ENCODE measurements around the gene HDAC4.

HDAC4 gene

GRCh38 chr2:239012228-239012627 lies 388.6 kb downstream of the HDAC4 start:
- Histone ChIP-seq H3K9me3 (ENCODE audit: insufficient read depth, low read length) (no peaks in the 10 kb centered on the region), H3K4me1 (ENCODE audit: insufficient read depth, insufficient read length) (no peaks in the 10 kb centered on the region), H3K36me3 (ENCODE audit: insufficient read depth, insufficient read length, low read length) (no peaks in the 10 kb centered on the region), H3K4me3 (ENCODE audit: insufficient read length, low read depth) (no peak overlapping the region), H3K27me3 (ENCODE audit: insufficient read depth, insufficient read length) (peaks cover 5% of the 10 kb centered on the region), H3K9ac (ENCODE audit: insufficient read length, low read depth) (no peak overlapping the region)
- TF ChIP-seq SUZ12 (IDR thresholded peaks at IDR 0.05; ENCODE audit: extremely low read depth, insufficient read depth, insufficient read length) (no peak), YY1 (IDR thresholded peaks at IDR 0.05; ENCODE audit: insufficient read depth, insufficient read length) (no peak)
- DNase-seq (ENCODE audit: low read depth, low spot score) = no peak

GRCh38 chr2:239009589-239009961 lies 391.2 kb downstream of the HDAC4 start:
- no peaks in the 10 kb centered on the region for H3K4me1 ChIP-seq (ENCODE audit: insufficient read depth, insufficient read length)
- no peak overlapping the region for H3K9ac ChIP-seq (ENCODE audit: insufficient read length, low read depth)
- H3K27me3 ChIP-seq (ENCODE audit: insufficient read depth, insufficient read length) = peaks cover 5% of the 10 kb centered on the region
- H3K36me3 ChIP-seq (ENCODE audit: insufficient read depth, insufficient read length, low read length) = no peaks in the 10 kb centered on the region
- H3K4me3 ChIP-seq (ENCODE audit: insufficient read length, low read depth) = no peak overlapping the region
- no peak for DNase-seq (ENCODE audit: low read depth, low spot score)
- no peaks in the 10 kb centered on the region for H3K9me3 ChIP-seq (ENCODE audit: insufficient read depth, low read length)
- TF ChIP-seq ZNF274 (IDR thresholded peaks at IDR 0.05; ENCODE audit: low read depth, low read length) (no peak), YY1 (IDR thresholded peaks at IDR 0.05; ENCODE audit: insufficient read depth, insufficient read length) (no peak), SUZ12 (IDR thresholded peaks at IDR 0.05; ENCODE audit: extremely low read depth, insufficient read depth, insufficient read length) (no peak)

- DNase-seq (ENCODE audit: low read depth, low spot score) = no peak
These were observed 391.9 kb downstream of the HDAC4 start for GRCh38 chr2:239008677-239009588.

GRCh38 chr2:239008004-239008403 lies 392.8 kb downstream of the HDAC4 start:
- Histone ChIP-seq H3K9ac (ENCODE audit: insufficient read length, low read depth) (no peak overlapping the region), H3K4me1 (ENCODE audit: insufficient read depth, insufficient read length) (no peaks in the 10 kb centered on the region), H3K9me3 (ENCODE audit: insufficient read depth, low read length) (no peaks in the 10 kb centered on the region), H3K27me3 (ENCODE audit: insufficient read depth, insufficient read length) (peaks cover 9% of the 10 kb centered on the region), H3K36me3 (ENCODE audit: insufficient read depth, insufficient read length, low read length) (no peaks in the 10 kb centered on the region), H3K4me3 (ENCODE audit: insufficient read length, low read depth) (no peak overlapping the region)
- TF ChIP-seq ZNF274 (IDR thresholded peaks at IDR 0.05; ENCODE audit: low read depth, low read length) = no peak
- no peak for TF ChIP-seq YY1 (IDR thresholded peaks at IDR 0.05; ENCODE audit: insufficient read depth, insufficient read length)
- DNase-seq (ENCODE audit: low read depth, low spot score) = no peak

More at GRCh38 chr2:239008677-239009588, 391.9 kb downstream of the HDAC4 start:
- no peaks in the 10 kb centered on the region for H3K36me3 ChIP-seq (ENCODE audit: insufficient read depth, insufficient read length, low read length)
- no peak overlapping the region for H3K4me3 ChIP-seq (ENCODE audit: insufficient read length, low read depth)
- H3K9ac ChIP-seq (ENCODE audit: insufficient read length, low read depth) = no peak overlapping the region
- no peaks in the 10 kb centered on the region for H3K4me1 ChIP-seq (ENCODE audit: insufficient read depth, insufficient read length)
- TF ChIP-seq SUZ12 (IDR thresholded peaks at IDR 0.05; ENCODE audit: extremely low read depth, insufficient read depth, insufficient read length) (no peak), ZNF274 (IDR thresholded peaks at IDR 0.05; ENCODE audit: low read depth, low read length) (no peak)
- peaks cover 8% of the 10 kb centered on the region for H3K27me3 ChIP-seq (ENCODE audit: insufficient read depth, insufficient read length)
- no peaks in the 10 kb centered on the region for H3K9me3 ChIP-seq (ENCODE audit: insufficient read depth, low read length)

- H3K27me3 ChIP-seq (ENCODE audit: insufficient read depth, insufficient read length) = peaks cover 9% of the 10 kb centered on the region
- no peak overlapping the region for H3K9ac ChIP-seq (ENCODE audit: insufficient read length, low read depth)
- no peaks in the 10 kb centered on the region for H3K9me3 ChIP-seq (ENCODE audit: insufficient read depth, low read length)
- no peak for DNase-seq (ENCODE audit: low read depth, low spot score)
- H3K4me1 ChIP-seq (ENCODE audit: insufficient read depth, insufficient read length) = no peaks in the 10 kb centered on the region
- TF ChIP-seq ZNF274 (IDR thresholded peaks at IDR 0.05; ENCODE audit: low read depth, low read length) (no peak), YY1 (IDR thresholded peaks at IDR 0.05; ENCODE audit: insufficient read depth, insufficient read length) (no peak), SUZ12 (IDR thresholded peaks at IDR 0.05; ENCODE audit: extremely low read depth, insufficient read depth, insufficient read length) (no peak)
- no peak overlapping the region for H3K4me3 ChIP-seq (ENCODE audit: insufficient read length, low read depth)
- no peaks in the 10 kb centered on the region for H3K36me3 ChIP-seq (ENCODE audit: insufficient read depth, insufficient read length, low read length)
These were observed 394.1 kb downstream of the HDAC4 start for GRCh38 chr2:239006622-239007285.

GRCh38 chr2:239005586-239005985 lies 395.2 kb downstream of the HDAC4 start:
- no peak for DNase-seq (ENCODE audit: low read depth, low spot score)
- Histone ChIP-seq H3K4me1 (ENCODE audit: insufficient read depth, insufficient read length) (no peaks in the 10 kb centered on the region), H3K4me3 (ENCODE audit: insufficient read length, low read depth) (no peak overlapping the region), H3K36me3 (ENCODE audit: insufficient read depth, insufficient read length, low read length) (no peaks in the 10 kb centered on the region), H3K9ac (ENCODE audit: insufficient read length, low read depth) (no peak overlapping the region), H3K27me3 (ENCODE audit: insufficient read depth, insufficient read length) (peaks cover 9% of the 10 kb centered on the region), H3K9me3 (ENCODE audit: insufficient read depth, low read length) (no peaks in the 10 kb centered on the region)
- TF ChIP-seq SUZ12 (IDR thresholded peaks at IDR 0.05; ENCODE audit: extremely low read depth, insufficient read depth, insufficient read length) (no peak), YY1 (IDR thresholded peaks at IDR 0.05; ENCODE audit: insufficient read depth, insufficient read length) (no peak), ZNF274 (IDR thresholded peaks at IDR 0.05; ENCODE audit: low read depth, low read length) (no peak)

GRCh38 chr2:239004274-239005015 lies 396.4 kb downstream of the HDAC4 start:
- Histone ChIP-seq H3K9ac (ENCODE audit: insufficient read length, low read depth) (no peak overlapping the region), H3K9me3 (ENCODE audit: insufficient read depth, low read length) (no peaks in the 10 kb centered on the region), H3K4me3 (ENCODE audit: insufficient read length, low read depth) (no peak overlapping the region), H3K36me3 (ENCODE audit: insufficient read depth, insufficient read length, low read length) (no peaks in the 10 kb centered on the region), H3K27me3 (ENCODE audit: insufficient read depth, insufficient read length) (peaks cover 9% of the 10 kb centered on the region), H3K4me1 (ENCODE audit: insufficient read depth, insufficient read length) (no peaks in the 10 kb centered on the region)
- DNase-seq (ENCODE audit: low read depth, low spot score) = no peak
- TF ChIP-seq SUZ12 (IDR thresholded peaks at IDR 0.05; ENCODE audit: extremely low read depth, insufficient read depth, insufficient read length) (no peak), ZNF274 (IDR thresholded peaks at IDR 0.05; ENCODE audit: low read depth, low read length) (no peak), YY1 (IDR thresholded peaks at IDR 0.05; ENCODE audit: insufficient read depth, insufficient read length) (no peak)
